NCI-H460 (cell line): ENCODE data around the gene TOE1. TPM values are rescaled to one million over a fixed set of nuclear protein-coding genes. Genes with fewer than 3 reads are reported as not detected.

Experiments
- total RNA-seq: library from RNA; depleted of rRNA; stranded (reverse); fragments of >200 nt; shearing (Covaris generic); gene quantifications from 2 replicates; pipeline ENCODE4 v1.2.3, GENCODE V29; 2014; rRNA removed

Gene TOE1
- total RNA-seq, 1 experiment from 2014 or later = 7.7 TPM

Other genes with a start within 250 kb of the TOE1 start
- 2.6 and 2.9 TPM in 2 replicates for gene ZSWIM5, start 133.6 kb upstream of the TOE1 start, total RNA-seq
- gene HPDL, start 13.3 kb upstream of the TOE1 start, total RNA-seq = 2.9 TPM in 2 replicates
- 10.1 and 10.9 TPM in 2 replicates for gene MUTYH, start 270 bp downstream of the TOE1 start, total RNA-seq
- gene TESK2, start 151.0 kb downstream of the TOE1 start, total RNA-seq = 0.27 and 0.52 TPM in 2 replicates
- 2.9 and 3.5 TPM in 2 replicates for gene CCDC163, start 159.9 kb downstream of the TOE1 start, total RNA-seq
- gene MMACHC, start 160.1 kb downstream of the TOE1 start, total RNA-seq = 1.1 and 1.6 TPM in 2 replicates
- 1,806 and 1,917 TPM in 2 replicates for gene PRDX1, start 181.7 kb downstream of the TOE1 start, total RNA-seq
- 85.0 and 95.1 TPM in 2 replicates for gene AKR1A1, start 210.7 kb downstream of the TOE1 start, total RNA-seq
- 49.8 and 67.3 TPM in 2 replicates for gene NASP, start 243.9 kb downstream of the TOE1 start, total RNA-seq